CD14-positive monocyte (primary cell): ENCODE results near the gene DNLZ. TPM values are rescaled to one million over a fixed set of nuclear protein-coding genes. Genes with fewer than 3 reads are reported as not detected.

Source experiments
- DNase-seq, 3 donors: peaks; one replicate each; pipeline ENCODE4 v3.0.0-alpha.2; 2011 to 2022
- H2AFZ ChIP-seq: 2 replicates; pipeline ENCODE4 v1.6.0; 2012; ENCODE audit warnings: mild to moderate bottlenecking, low read depth, low read length, inconsistent platforms; ENCODE audit not compliant: insufficient read depth, poor library complexity, severe bottlenecking
- H3K27ac ChIP-seq, 2 donors: 1 replicate in 1 of 2; 2 replicates in 1 of 2; pipeline ENCODE4 v1.5.1; 2012 to 2013; ENCODE audit warnings: low read length in 2 of 2, control low read depth in 1 of 2, inconsistent platforms in 1 of 2, low read depth in 1 of 2, mild to moderate bottlenecking in 1 of 2
- H3K27me3 ChIP-seq, 2 donors: one replicate each; pipeline versions ENCODE4 v1.6.0 to v1.6.1; 2011 to 2013; ENCODE audit warnings: low read length in 2 of 2; ENCODE audit not compliant: control insufficient read depth in 2 of 2, insufficient read depth in 2 of 2
- H3K36me3 ChIP-seq, 2 donors: replicated peaks in 1 of 2; 1 replicate in 1 of 2; 2 replicates in 1 of 2; pipeline versions ENCODE4 v1.5.1 to v1.6.1; 2012 to 2013; ENCODE audit warnings: low read length in 2 of 2, control low read depth in 1 of 2, inconsistent platforms in 1 of 2, mild to moderate bottlenecking in 1 of 2; ENCODE audit not compliant: insufficient read depth in 2 of 2, control insufficient read depth in 1 of 2
- H3K4me1 ChIP-seq, 2 donors: 1 replicate in 1 of 2; 2 replicates in 1 of 2; pipeline versions ENCODE4 v1.5.1 to v1.6.1; 2012 to 2013; ENCODE audit warnings: low read length in 2 of 2, control low read depth in 1 of 2, inconsistent platforms in 1 of 2, mild to moderate bottlenecking in 1 of 2, moderate library complexity in 1 of 2; ENCODE audit not compliant: insufficient read depth in 2 of 2, control insufficient read depth in 1 of 2
- H3K4me2 ChIP-seq: replicated peaks from 2 replicates; pipeline ENCODE3; 2012; ENCODE audit warnings: low read length, moderate library complexity, mild to moderate bottlenecking; ENCODE audit not compliant: poor library complexity, severe bottlenecking; ENCODE audit errors: extremely low read depth
- H3K4me3 ChIP-seq, 3 experiments: fragments of 200-600 bp in 1 of 3; sonication (generic) in 1 of 3; replicated peaks in 1 of 3; 1 replicate in 2 of 3; 2 replicates in 1 of 3; pipeline ENCODE4 v1.5.1; 2011 to 2013; ENCODE audit warnings: low read length in 3 of 3, mild to moderate bottlenecking in 3 of 3, control low read depth in 2 of 3, low read depth in 2 of 3, inconsistent platforms in 1 of 3, moderate library complexity in 1 of 3
- H3K79me2 ChIP-seq: 2 replicates; pipeline ENCODE4 v1.6.0; 2012; ENCODE audit warnings: mild to moderate bottlenecking, control low read depth, inconsistent platforms, low read length, moderate library complexity; ENCODE audit not compliant: insufficient read depth
- H3K9ac ChIP-seq: 2 replicates; pipeline ENCODE4 v1.6.0; 2017; ENCODE audit warnings: low read length, mild to moderate bottlenecking; ENCODE audit not compliant: insufficient read depth, poor library complexity, severe bottlenecking
- H3K9me3 ChIP-seq, 2 donors: replicated peaks in 1 of 2; 1 replicate in 1 of 2; 2 replicates in 1 of 2; pipeline versions ENCODE4 v1.5.1 to v1.6.1; 2012 to 2013; ENCODE audit warnings: low read length in 2 of 2, control low read depth in 1 of 2; ENCODE audit not compliant: control insufficient read depth in 1 of 2, insufficient read depth in 1 of 2
- H4K20me1 ChIP-seq: 2 replicates; pipeline ENCODE4 v1.6.0; 2012; ENCODE audit warnings: mild to moderate bottlenecking, low read length, control low read depth, moderate library complexity; ENCODE audit not compliant: insufficient read depth
- H3K27ac Mint-ChIP-seq, 7 donors: one replicate each; pipeline ENCODE4 v1.8.0; 2020; ENCODE audit warnings: mild to moderate bottlenecking in 7 of 7, mixed read lengths in 7 of 7, moderate library complexity in 6 of 7, inconsistent platforms in 2 of 7
- H3K27me3 Mint-ChIP-seq, 3 donors: one replicate each; pipeline ENCODE4 v1.8.0; 2021 to 2022; ENCODE audit warnings: low read depth in 3 of 3, mild to moderate bottlenecking in 3 of 3, mixed read lengths in 3 of 3, moderate library complexity in 3 of 3, inconsistent platforms in 1 of 3
- H3K36me3 Mint-ChIP-seq, 2 donors: one replicate each; pipeline ENCODE4 v1.8.0; 2020; ENCODE audit warnings: mixed read lengths in 2 of 2, inconsistent platforms in 1 of 2, mild to moderate bottlenecking in 1 of 2
- H3K4me1 Mint-ChIP-seq: one replicate; pipeline ENCODE4 v1.8.0; 2020; ENCODE audit warnings: mild to moderate bottlenecking, mixed read lengths
- H3K4me3 Mint-ChIP-seq, 2 donors: one replicate each; pipeline ENCODE4 v1.8.0; 2020; ENCODE audit warnings: mild to moderate bottlenecking in 2 of 2, mixed read lengths in 2 of 2, moderate library complexity in 1 of 2
- H3K9me3 Mint-ChIP-seq, 7 donors: one replicate each; pipeline ENCODE4 v1.8.0; 2020 to 2022; ENCODE audit warnings: mixed read lengths in 7 of 7, mild to moderate bottlenecking in 6 of 7, moderate library complexity in 6 of 7, inconsistent platforms in 2 of 7
- CTCF ChIP-seq: fragments of 200-600 bp; IDR thresholded peaks from one replicate; pipeline ENCODE4 v1.8.0; 2022; ENCODE audit warnings: antibody characterized with exemption, mild to moderate bottlenecking
- WGBS: methylation state at CpG from one replicate; pipeline ENCODE4 v1.1.5; 2013; ENCODE audit warnings: missing lambda C conversion rate; ENCODE audit not compliant: insufficient coverage; 5-methylcytosine and 5-hydroxymethylcytosine counted together
- intact Hi-C, 2 donors: fragments of 100-400 bp; cut with micrococcal nuclease; formaldehyde crosslinking; loops; one replicate each; pipeline versions ENCODE4 v1.15.0 to v1.15.1; 2023
- polyA plus RNA-seq, 3 donors: library from polyadenylated mRNA; depleted of rRNA in 1 of 3; unstranded in 2 of 3; stranded (reverse) in 1 of 3; fragments of 300-500 nt in 2 of 3; fragments of >200 nt in 1 of 3; fragmentation: Illumina TruSeq in 2 of 3; gene quantifications; 1 replicate in 2 of 3; 2 replicates in 1 of 3; pipeline ENCODE4 v1.2.3, GENCODE V29; 2012 to 2021

DNLZ gene
- polyA plus RNA-seq, 3 donors, result 5.1 to 20.5 (median 10.5) TPM

DNA sequence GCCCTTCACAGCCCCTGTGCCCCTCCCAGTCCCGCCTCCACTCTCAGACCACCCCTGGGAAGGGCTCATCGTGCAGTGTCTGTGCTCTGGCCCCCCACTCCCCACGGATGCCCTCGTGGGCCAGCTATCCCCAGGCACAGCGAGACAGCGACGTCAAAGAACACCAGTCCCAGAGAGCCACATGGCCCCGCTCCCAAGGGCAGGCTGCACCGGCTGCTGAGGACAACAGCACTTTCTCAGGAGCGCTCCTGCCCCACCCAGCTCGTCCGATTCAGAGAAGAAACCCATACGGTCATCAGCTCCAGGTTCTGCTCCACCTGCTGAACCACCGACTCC, 41.2 kb upstream of the DNLZ start:
- H3K27me3 Mint-ChIP-seq, result peaks cover 0 to 7% (median 2%) of the 10 kb centered on the region in 3 donors
- Histone ChIP-seq H3K27ac (no peak overlapping the region), H3K4me3 (no peak overlapping the region), H3K9ac (no peak overlapping the region), H3K27me3 (no peaks in the 10 kb centered on the region), H3K4me1 (peaks cover 11 to 16% of the 10 kb centered on the region in 2 donors), H3K36me3 (peaks cover 43 to 55% of the 10 kb centered on the region in 2 donors), H3K4me2 (no peak overlapping the region), H3K9me3 (no peaks in the 10 kb centered on the region), H2AFZ (no peak overlapping the region), H4K20me1 (peaks cover 3% of the 10 kb centered on the region), H3K79me2 (peaks cover 5% of the 10 kb centered on the region)
- DNase-seq, result no peak
- H3K4me1 Mint-ChIP-seq, result peaks cover 20% of the 10 kb centered on the region
- no peak overlapping the region for H3K4me3 Mint-ChIP-seq
- 95% methylated on average over 14 of the region's 14 CpGs for WGBS
- peak overlapping the region in 3 of 7 donors; percentile 37 to 74 (median 54) for H3K27ac Mint-ChIP-seq
- H3K9me3 Mint-ChIP-seq, result peaks cover 0 to 2% (median 0%) of the 10 kb centered on the region in 7 donors
- no peak for TF ChIP-seq CTCF
- peaks cover 37 to 62% of the 10 kb centered on the region in 2 donors for H3K36me3 Mint-ChIP-seq
- intact Hi-C loops, result loop anchor here in 1 of 2 donors (5.0 kb wide), 1 partner anchor 42 kb away; the partner anchor contains the start of gene DNLZ

- Mint-ChIP-seq H3K9me3 (peaks cover 0 to 2% (median 0%) of the 10 kb centered on the region in 7 donors), H3K4me1 (peaks cover 17% of the 10 kb centered on the region), H3K36me3 (peaks cover 37 to 62% of the 10 kb centered on the region in 2 donors), H3K27me3 (peaks cover 0 to 4% (median 2%) of the 10 kb centered on the region in 3 donors), H3K4me3 (no peak overlapping the region), H3K27ac (peak overlapping the region in 3 of 7 donors; percentile 41 to 74 (median 67))
- no peak for DNase-seq
- WGBS, result 82% methylated on average over 32 of the region's 32 CpGs
- Histone ChIP-seq H3K4me2 (no peak overlapping the region), H3K4me1 (peaks cover 10 to 16% of the 10 kb centered on the region in 2 donors), H3K9ac (no peak overlapping the region), H4K20me1 (peaks cover 7% of the 10 kb centered on the region), H3K27ac (no peak overlapping the region), H3K36me3 (peaks cover 43 to 55% of the 10 kb centered on the region in 2 donors), H2AFZ (no peak overlapping the region), H3K9me3 (no peaks in the 10 kb centered on the region), H3K4me3 (no peak overlapping the region), H3K27me3 (no peaks in the 10 kb centered on the region), H3K79me2 (peaks cover 5% of the 10 kb centered on the region)
- TF ChIP-seq CTCF, result no peak
- intact Hi-C loops, result loop anchor here in 1 of 2 donors (5.0 kb wide), 1 partner anchor 42 kb away; the partner anchor contains the start of gene DNLZ
Measured at GRCh38 chr9:136403915-136404800, 40.6 kb upstream of the DNLZ start.
